Trophoblast cell (in vitro differentiated cells and primary cell): ENCODE data around the gene PIGU.

ENCODE experiments used
- DNase-seq, 2 donors: peaks; one replicate each; pipeline ENCODE4 v3.0.0-alpha.2; 2016
- H2AFZ ChIP-seq: 2 replicates; pipeline ENCODE4 v1.6.1; 2013; ENCODE audit warnings: low read length, moderate library complexity, mild to moderate bottlenecking; ENCODE audit not compliant: insufficient read depth, poor library complexity
- H2AK5ac ChIP-seq: 2 replicates; pipeline ENCODE4 v1.6.1; 2013; ENCODE audit warnings: mild to moderate bottlenecking, low read length
- H2BK120ac ChIP-seq: 2 replicates; pipeline ENCODE4 v1.6.1; 2013; ENCODE audit warnings: low read length, mild to moderate bottlenecking, moderate library complexity; ENCODE audit not compliant: insufficient read depth, poor library complexity
- H2BK12ac ChIP-seq: 2 replicates; pipeline ENCODE4 v1.6.1; 2013; ENCODE audit warnings: mild to moderate bottlenecking, low read length, moderate library complexity
- H2BK5ac ChIP-seq: 2 replicates; pipeline ENCODE4 v1.6.1; 2013; ENCODE audit warnings: low read length, low read depth, moderate library complexity, mild to moderate bottlenecking; ENCODE audit not compliant: poor library complexity
- H3K14ac ChIP-seq: 2 replicates; pipeline ENCODE4 v1.6.1; 2013; ENCODE audit warnings: mild to moderate bottlenecking, low read length
- H3K18ac ChIP-seq: 2 replicates; pipeline ENCODE4 v1.6.1; 2013; ENCODE audit warnings: mild to moderate bottlenecking, low read length
- H3K23ac ChIP-seq: 2 replicates; pipeline ENCODE4 v1.6.1; 2013; ENCODE audit warnings: low read length
- H3K27ac ChIP-seq: 2 replicates; pipeline ENCODE4 v1.5.1; 2013; ENCODE audit warnings: low read depth, mild to moderate bottlenecking, inconsistent platforms, low read length, moderate library complexity
- H3K27me3 ChIP-seq: 2 replicates; pipeline ENCODE4 v1.6.1; 2013; ENCODE audit warnings: inconsistent platforms, mild to moderate bottlenecking, low read length, moderate library complexity; ENCODE audit not compliant: insufficient read depth
- H3K36me3 ChIP-seq, 2 experiments: 1 replicate in 1 of 2; 2 replicates in 1 of 2; pipeline ENCODE4 v1.6.1; 2013; ENCODE audit warnings: low read length in 2 of 2, mild to moderate bottlenecking in 2 of 2, moderate library complexity in 1 of 2; ENCODE audit not compliant: insufficient read depth in 2 of 2, control insufficient read depth in 1 of 2
- H3K4ac ChIP-seq: 2 replicates; pipeline ENCODE4 v1.6.1; 2013; ENCODE audit warnings: low read depth, mild to moderate bottlenecking, low read length, moderate library complexity
- H3K4me1 ChIP-seq, 2 experiments: 1 replicate in 1 of 2; 2 replicates in 1 of 2; pipeline ENCODE4 v1.6.1; 2013; ENCODE audit warnings: low read length in 2 of 2, mild to moderate bottlenecking in 2 of 2, moderate library complexity in 1 of 2; ENCODE audit not compliant: insufficient read depth in 2 of 2, control insufficient read depth in 1 of 2
- H3K4me2 ChIP-seq: 2 replicates; pipeline ENCODE4 v1.6.1; 2013; ENCODE audit warnings: inconsistent platforms, mild to moderate bottlenecking, low read length, moderate library complexity
- H3K4me3 ChIP-seq: 2 replicates; pipeline ENCODE4 v1.5.1; 2013; ENCODE audit warnings: mild to moderate bottlenecking, low read depth, low read length, inconsistent platforms
- H3K79me1 ChIP-seq: one replicate; pipeline ENCODE4 v1.6.1; 2013; ENCODE audit warnings: low read length
- H3K79me2 ChIP-seq: 2 replicates; pipeline ENCODE4 v1.6.1; 2013; ENCODE audit warnings: low read length, mild to moderate bottlenecking; ENCODE audit not compliant: control insufficient read depth, insufficient read depth, poor library complexity
- H3K9ac ChIP-seq: 2 replicates; pipeline ENCODE4 v1.6.1; 2013; ENCODE audit warnings: mild to moderate bottlenecking, low read length
- H3K9me3 ChIP-seq: 2 replicates; pipeline ENCODE4 v1.6.1; 2013; ENCODE audit warnings: low read depth, mild to moderate bottlenecking, control low read depth, inconsistent platforms, low read length; ENCODE audit not compliant: insufficient read depth
- H4K12ac ChIP-seq: 2 replicates; pipeline ENCODE4 v1.6.1; 2013; ENCODE audit warnings: low read depth, mild to moderate bottlenecking, low read length, moderate library complexity
- H4K8ac ChIP-seq: 2 replicates; pipeline ENCODE4 v1.6.1; 2013; ENCODE audit warnings: low read depth, mild to moderate bottlenecking, low read length, moderate library complexity
- H4K91ac ChIP-seq: one replicate; pipeline ENCODE4 v1.6.1; 2013; ENCODE audit warnings: low read depth, mild to moderate bottlenecking, low read length, moderate library complexity
- WGBS: extraction: QIAGEN DNeasy Blood & Tissue Kit; methylation state at CpG from one replicate; pipeline ENCODE4 v1.1.7; 2013; ENCODE audit warnings: missing lambda C conversion rate; ENCODE audit not compliant: insufficient read length, insufficient coverage; ENCODE audit errors: extremely low coverage; 5-methylcytosine and 5-hydroxymethylcytosine counted together

Gene PIGU

GRCh38 chr20:34629904-34630303, 47.0 kb downstream of the PIGU start:
- no peak overlapping the region for H3K23ac ChIP-seq
- H3K27me3 ChIP-seq: no peaks in the 10 kb centered on the region
- H3K79me1 ChIP-seq: no peaks in the 10 kb centered on the region
- H3K79me2 ChIP-seq: no peaks in the 10 kb centered on the region
- DNase-seq: no peak
- H3K9me3 ChIP-seq: no peaks in the 10 kb centered on the region
- H2BK12ac ChIP-seq: no peak overlapping the region
- H3K4me2 ChIP-seq: no peak overlapping the region
- H3K4me1 ChIP-seq: no peaks in the 10 kb centered on the region
- H3K4me3 ChIP-seq: no peak overlapping the region
- H2BK5ac ChIP-seq: no peak overlapping the region
- peaks cover 3 to 7% of the 10 kb centered on the region in 2 experiments for H3K36me3 ChIP-seq
- no peak overlapping the region for H2AFZ ChIP-seq
- H2BK120ac ChIP-seq: no peak overlapping the region
- no peak overlapping the region for H3K9ac ChIP-seq
- no peak overlapping the region for H3K18ac ChIP-seq
- no peak overlapping the region for H3K14ac ChIP-seq
- H2AK5ac ChIP-seq: no peak overlapping the region
- no peak overlapping the region for H3K27ac ChIP-seq
- H4K91ac ChIP-seq: no peak overlapping the region
- no peak overlapping the region for H4K12ac ChIP-seq
- no peak overlapping the region for H4K8ac ChIP-seq
- WGBS: no CpG with 5 or more reads among the region's 1 CpG
- no peak overlapping the region for H3K4ac ChIP-seq

DNA sequence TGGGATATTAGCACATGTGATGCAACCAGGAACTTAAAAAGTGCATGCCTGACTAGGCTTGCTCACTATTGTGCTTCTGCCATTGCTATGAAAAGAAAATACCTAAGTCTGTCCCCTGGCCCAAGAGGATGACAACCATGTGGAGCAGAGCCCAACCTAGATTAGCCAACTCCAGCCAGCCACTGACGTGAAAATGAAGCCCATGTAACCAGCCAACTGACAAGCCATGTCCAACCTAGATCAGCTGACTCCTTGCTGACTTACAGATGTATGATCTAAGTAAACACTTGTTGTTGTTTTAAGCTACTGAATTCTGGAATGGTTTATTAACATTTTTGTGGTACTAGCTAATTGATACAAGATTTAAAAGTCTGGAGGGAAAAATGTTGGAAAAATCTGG, 47.5 kb downstream of the PIGU start:
- WGBS: no CpG with 5 or more reads among the region's 1 CpG
- no peak overlapping the region for H2BK120ac ChIP-seq
- DNase-seq: no peak
- no peak overlapping the region for H2AFZ ChIP-seq
- no peaks in the 10 kb centered on the region for H3K79me1 ChIP-seq
- no peak overlapping the region for H4K91ac ChIP-seq
- peaks cover 3 to 7% of the 10 kb centered on the region in 2 experiments for H3K36me3 ChIP-seq
- no peaks in the 10 kb centered on the region for H3K27me3 ChIP-seq
- no peak overlapping the region for H2BK12ac ChIP-seq
- H2BK5ac ChIP-seq: no peak overlapping the region
- H3K18ac ChIP-seq: no peak overlapping the region
- H3K4me2 ChIP-seq: no peak overlapping the region
- no peak overlapping the region for H3K4me3 ChIP-seq
- no peak overlapping the region for H3K9ac ChIP-seq
- no peaks in the 10 kb centered on the region for H3K79me2 ChIP-seq
- no peak overlapping the region for H3K4ac ChIP-seq
- H2AK5ac ChIP-seq: no peak overlapping the region
- H4K12ac ChIP-seq: no peak overlapping the region
- no peak overlapping the region for H3K23ac ChIP-seq
- no peak overlapping the region for H4K8ac ChIP-seq
- no peaks in the 10 kb centered on the region for H3K4me1 ChIP-seq
- no peak overlapping the region for H3K14ac ChIP-seq
- H3K27ac ChIP-seq: no peak overlapping the region
- peaks cover 2% of the 10 kb centered on the region for H3K9me3 ChIP-seq

GRCh38 chr20:34628026-34628425, 48.9 kb downstream of the PIGU start:
- H3K27me3 ChIP-seq: no peaks in the 10 kb centered on the region
- H2AK5ac ChIP-seq: no peak overlapping the region
- peak in 1 of 2 donors; percentile 17 for DNase-seq
- H3K79me1 ChIP-seq: no peaks in the 10 kb centered on the region
- H2BK5ac ChIP-seq: no peak overlapping the region
- no peak overlapping the region for H3K9ac ChIP-seq
- H3K4me2 ChIP-seq: no peak overlapping the region
- H3K27ac ChIP-seq: no peak overlapping the region
- H3K4me3 ChIP-seq: no peak overlapping the region
- no peak overlapping the region for H3K4ac ChIP-seq
- H2AFZ ChIP-seq: no peak overlapping the region
- H3K9me3 ChIP-seq: peaks cover 2% of the 10 kb centered on the region
- no peak overlapping the region for H3K14ac ChIP-seq
- H2BK12ac ChIP-seq: no peak overlapping the region
- H3K36me3 ChIP-seq: peaks cover under 1 to 3% of the 10 kb centered on the region in 2 experiments
- H3K4me1 ChIP-seq: no peaks in the 10 kb centered on the region
- H3K18ac ChIP-seq: no peak overlapping the region
- H4K8ac ChIP-seq: no peak overlapping the region
- WGBS: no CpG with 5 or more reads among the region's 2 CpGs
- H4K91ac ChIP-seq: no peak overlapping the region
- H4K12ac ChIP-seq: no peak overlapping the region
- H3K79me2 ChIP-seq: no peaks in the 10 kb centered on the region
- H3K23ac ChIP-seq: no peak overlapping the region
- H2BK120ac ChIP-seq: no peak overlapping the region

GRCh38 chr20:34627458-34627857, 49.4 kb downstream of the PIGU start:
- no peak overlapping the region for H4K91ac ChIP-seq
- no peak overlapping the region for H3K4me2 ChIP-seq
- no peak overlapping the region for H2BK5ac ChIP-seq
- H3K9ac ChIP-seq: no peak overlapping the region
- DNase-seq: no peak
- no peak overlapping the region for H3K23ac ChIP-seq
- no peak overlapping the region for H3K18ac ChIP-seq
- H3K79me1 ChIP-seq: no peaks in the 10 kb centered on the region
- no peak overlapping the region for H2BK12ac ChIP-seq
- WGBS: no CpG with 5 or more reads among the region's 5 CpGs
- H2AFZ ChIP-seq: no peak overlapping the region
- no peaks in the 10 kb centered on the region for H3K4me1 ChIP-seq
- no peak overlapping the region for H4K12ac ChIP-seq
- no peak overlapping the region for H3K14ac ChIP-seq
- H3K27me3 ChIP-seq: no peaks in the 10 kb centered on the region
- peaks cover 0 to 2% of the 10 kb centered on the region in 2 experiments for H3K36me3 ChIP-seq
- H3K4me3 ChIP-seq: no peak overlapping the region
- no peak overlapping the region for H3K4ac ChIP-seq
- no peak overlapping the region for H2BK120ac ChIP-seq
- H4K8ac ChIP-seq: no peak overlapping the region
- peaks cover 2% of the 10 kb centered on the region for H3K9me3 ChIP-seq
- no peak overlapping the region for H2AK5ac ChIP-seq
- H3K79me2 ChIP-seq: no peaks in the 10 kb centered on the region
- H3K27ac ChIP-seq: no peak overlapping the region
